GM18858 (cell line): Measurements from ENCODE around the gene KNCN.

Experiments used
- ATAC-seq: cut with Tn5 transposase; IDR thresholded peaks from one replicate; pipeline ENCODE4 v1.9.1; 2021; ENCODE audit not compliant: unreplicated experiment

Gene KNCN

DNA sequence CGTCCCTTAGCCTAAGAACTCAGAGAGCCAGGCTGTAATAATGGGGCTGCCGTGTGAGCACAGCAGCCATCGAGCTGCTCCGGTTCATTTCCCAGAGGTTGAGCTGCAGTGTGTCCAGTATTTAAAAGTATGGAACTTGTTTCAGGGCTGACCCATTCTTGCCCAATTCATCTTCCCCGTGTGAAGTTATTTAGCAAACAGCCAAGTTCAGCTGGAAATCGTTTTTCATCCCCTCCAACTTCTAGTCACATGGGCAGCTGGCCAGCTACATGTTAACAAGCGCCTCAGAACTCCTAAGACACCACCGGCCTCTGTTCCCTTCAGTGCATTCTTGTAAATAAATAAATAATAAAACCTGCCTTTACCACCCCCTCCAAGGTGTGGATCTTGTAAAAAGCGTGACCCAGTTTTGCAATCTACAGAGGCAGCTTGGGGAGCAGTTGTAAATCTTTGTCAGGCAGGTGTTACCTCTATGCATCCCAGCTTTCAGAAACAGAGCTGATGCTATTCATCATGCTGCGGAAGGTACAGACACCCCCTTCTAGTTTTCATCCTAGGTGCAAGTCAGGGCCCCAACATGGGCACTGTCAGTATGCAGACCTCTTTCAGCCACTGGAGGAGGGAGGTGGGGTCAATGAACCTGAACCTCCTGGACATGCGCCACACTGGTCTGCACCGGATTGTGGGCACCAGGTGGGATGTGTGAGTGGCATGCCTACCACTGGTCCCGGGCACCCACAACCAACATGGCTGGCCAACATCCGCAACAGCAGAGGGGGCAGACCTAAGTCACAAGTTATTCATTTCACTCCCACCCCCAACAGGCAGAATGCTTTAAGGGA is 18.7 kb upstream of the KNCN start:
- ATAC-seq, result no peak

DNA sequence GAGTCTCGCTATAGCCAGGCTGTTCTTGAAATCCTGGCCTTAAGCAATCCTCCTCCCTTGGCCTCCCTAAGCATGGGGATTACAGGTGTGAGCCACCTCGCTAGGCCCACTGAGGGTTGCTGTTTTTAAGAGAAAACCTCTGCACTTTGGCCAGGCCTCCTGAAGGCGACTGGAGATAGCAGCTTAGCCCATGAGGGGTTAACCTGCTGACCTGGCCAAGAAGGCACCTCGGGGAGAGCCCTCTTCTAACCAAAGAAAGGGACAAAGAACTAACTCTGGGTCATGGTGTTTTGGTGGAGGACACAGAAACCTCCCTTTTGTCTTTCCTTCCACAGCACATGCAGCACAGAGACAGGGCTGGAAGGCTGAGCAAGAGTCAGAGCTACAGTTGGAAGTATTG is 17.7 kb upstream of the KNCN start:
- ATAC-seq, result no peak

DNA sequence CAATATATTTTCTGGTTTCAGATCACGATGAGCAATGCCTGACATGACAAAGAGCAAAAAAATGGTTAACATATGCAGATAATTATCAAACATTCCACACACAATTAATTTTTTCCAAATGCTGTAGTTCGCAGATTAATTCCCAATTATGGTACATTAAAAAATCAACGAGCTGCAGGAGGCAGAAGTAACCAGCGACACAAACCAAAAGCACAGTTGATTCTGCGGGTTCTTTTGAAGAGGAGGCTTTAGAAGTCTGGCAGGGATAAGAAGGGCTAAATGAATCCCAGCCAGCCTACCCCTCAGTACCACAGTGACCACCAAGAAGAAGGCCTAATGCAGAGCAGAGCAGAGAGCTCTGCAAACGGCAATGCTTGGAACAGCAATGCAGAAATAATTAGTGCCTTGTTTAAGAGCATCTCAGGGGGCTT is 17.0 kb upstream of the KNCN start:
- no peak for ATAC-seq

DNA sequence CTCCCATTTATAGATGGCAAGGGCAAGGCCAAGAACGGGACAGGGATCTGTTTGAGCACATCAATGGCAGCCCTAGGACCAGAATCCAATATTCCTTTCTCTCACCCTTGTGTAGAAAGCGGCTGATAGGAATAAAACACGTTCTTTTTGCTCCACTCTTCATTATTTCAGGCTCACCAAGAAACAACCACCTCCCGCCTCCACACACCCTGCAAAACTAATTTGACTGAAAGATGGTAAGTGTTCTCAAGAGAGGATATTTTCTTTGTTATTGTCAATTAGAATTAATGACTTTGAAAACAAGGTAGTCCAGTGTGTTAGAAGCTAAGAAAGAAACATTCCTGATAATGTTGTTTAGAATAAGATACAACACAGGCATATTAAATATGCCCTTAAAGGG is 11.9 kb upstream of the KNCN start:
- ATAC-seq, result no peak

- ATAC-seq, result no peak
Measured at GRCh38 chr1:46562498-46562897, 11.1 kb upstream of the KNCN start.

GRCh38 chr1:46558966-46559365 is 7.5 kb upstream of the KNCN start:
- ATAC-seq, result no peak

GRCh38 chr1:46558141-46558963 is 6.9 kb upstream of the KNCN start:
- ATAC-seq, result no peak

DNA sequence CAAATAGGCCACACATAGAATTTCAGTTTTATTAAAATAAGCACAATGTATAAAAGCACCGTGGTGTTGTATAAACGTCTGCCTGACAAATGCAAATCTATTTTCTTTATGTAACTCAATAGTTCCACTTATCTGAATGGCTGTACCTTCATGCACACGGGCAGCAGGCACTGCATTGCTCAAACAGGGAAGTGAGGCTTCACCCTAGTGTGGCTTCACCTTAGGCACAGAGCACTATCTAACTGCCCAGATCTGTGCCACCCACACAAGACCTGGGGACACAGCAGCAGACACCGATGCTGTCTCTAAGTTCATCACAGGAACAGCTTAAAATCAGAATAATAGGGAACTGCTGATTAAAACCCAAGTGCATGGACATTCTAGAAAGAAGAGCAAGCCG is 6.0 kb upstream of the KNCN start:
- no peak for ATAC-seq

- no peak for ATAC-seq
Measured at GRCh38 chr1:46556822-46557221, 5.4 kb upstream of the KNCN start.

- no peak for ATAC-seq
Measured at GRCh38 chr1:46555826-46556619, 4.6 kb upstream of the KNCN start.

GRCh38 chr1:46554597-46555381 is 3.3 kb upstream of the KNCN start:
- no peak for ATAC-seq

DNA sequence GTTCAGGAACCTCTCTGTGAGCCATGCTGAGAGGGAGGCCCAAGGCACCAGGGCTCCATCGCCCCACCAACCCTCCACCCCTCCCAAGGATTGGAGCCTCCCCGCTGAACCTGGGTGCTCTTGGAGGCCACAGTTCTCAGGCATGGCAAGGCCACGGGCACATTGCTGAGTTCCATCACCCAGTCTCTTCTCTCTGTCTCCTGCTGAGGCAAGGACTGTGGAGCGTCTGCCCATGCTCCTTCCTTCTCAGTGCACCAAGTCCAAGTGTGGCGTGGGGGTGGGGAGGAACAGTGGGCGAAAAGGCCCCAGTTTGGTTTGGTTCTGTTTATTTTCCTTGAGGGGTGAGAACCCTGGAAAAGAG is 2.8 kb upstream of the KNCN start:
- ATAC-seq, result no peak

- ATAC-seq, result no peak
Measured at GRCh38 chr1:46553506-46553905, 2.1 kb upstream of the KNCN start.

DNA sequence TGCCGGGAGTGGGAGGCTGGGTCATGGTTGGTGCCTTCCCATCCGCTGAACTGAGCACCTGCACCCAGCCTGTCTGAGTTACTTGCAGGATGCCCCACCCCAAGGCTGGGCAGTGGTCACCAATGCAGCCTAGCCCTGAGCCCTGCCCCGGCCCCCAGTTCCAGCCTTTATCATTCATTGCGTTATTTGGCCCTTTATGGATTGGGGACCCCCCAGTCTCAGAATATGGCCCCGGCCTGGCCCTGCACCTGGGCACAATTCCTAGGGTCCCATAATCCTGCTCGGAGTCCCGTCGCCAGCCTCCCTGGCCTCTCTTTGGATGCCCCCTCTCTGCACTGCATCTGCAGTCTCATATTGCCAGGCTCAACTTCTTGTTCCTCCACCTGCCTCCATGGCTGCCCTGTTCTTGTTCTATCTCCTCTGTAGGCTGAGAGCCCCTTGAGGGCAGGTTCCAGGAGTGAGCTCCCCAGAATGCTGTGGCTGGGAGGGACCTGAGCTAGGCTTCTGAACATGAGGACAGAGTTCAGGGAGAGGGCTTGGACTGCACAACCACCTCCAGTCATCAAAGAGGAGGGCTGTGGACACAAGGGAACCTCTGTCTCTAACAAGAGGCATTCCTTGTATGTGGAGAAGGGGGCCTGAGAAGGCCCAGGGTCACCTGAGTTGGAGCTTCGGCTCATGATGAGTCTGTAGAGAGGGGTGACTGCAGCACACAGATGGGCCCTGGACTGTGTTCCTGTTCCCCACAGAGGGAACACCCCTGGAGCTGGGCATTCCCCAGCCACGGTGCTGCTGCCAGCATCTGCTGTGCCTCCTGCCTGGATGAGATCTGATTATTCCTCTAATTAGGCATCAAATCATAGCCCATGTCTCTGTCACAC is 1.1 kb upstream of the KNCN start:
- no peak for ATAC-seq

GRCh38 chr1:46550751-46551231 is 656 bp downstream of the KNCN start:
- no peak for ATAC-seq

- no peak for ATAC-seq
Measured at GRCh38 chr1:46549697-46550681, 1.5 kb downstream of the KNCN start.

DNA sequence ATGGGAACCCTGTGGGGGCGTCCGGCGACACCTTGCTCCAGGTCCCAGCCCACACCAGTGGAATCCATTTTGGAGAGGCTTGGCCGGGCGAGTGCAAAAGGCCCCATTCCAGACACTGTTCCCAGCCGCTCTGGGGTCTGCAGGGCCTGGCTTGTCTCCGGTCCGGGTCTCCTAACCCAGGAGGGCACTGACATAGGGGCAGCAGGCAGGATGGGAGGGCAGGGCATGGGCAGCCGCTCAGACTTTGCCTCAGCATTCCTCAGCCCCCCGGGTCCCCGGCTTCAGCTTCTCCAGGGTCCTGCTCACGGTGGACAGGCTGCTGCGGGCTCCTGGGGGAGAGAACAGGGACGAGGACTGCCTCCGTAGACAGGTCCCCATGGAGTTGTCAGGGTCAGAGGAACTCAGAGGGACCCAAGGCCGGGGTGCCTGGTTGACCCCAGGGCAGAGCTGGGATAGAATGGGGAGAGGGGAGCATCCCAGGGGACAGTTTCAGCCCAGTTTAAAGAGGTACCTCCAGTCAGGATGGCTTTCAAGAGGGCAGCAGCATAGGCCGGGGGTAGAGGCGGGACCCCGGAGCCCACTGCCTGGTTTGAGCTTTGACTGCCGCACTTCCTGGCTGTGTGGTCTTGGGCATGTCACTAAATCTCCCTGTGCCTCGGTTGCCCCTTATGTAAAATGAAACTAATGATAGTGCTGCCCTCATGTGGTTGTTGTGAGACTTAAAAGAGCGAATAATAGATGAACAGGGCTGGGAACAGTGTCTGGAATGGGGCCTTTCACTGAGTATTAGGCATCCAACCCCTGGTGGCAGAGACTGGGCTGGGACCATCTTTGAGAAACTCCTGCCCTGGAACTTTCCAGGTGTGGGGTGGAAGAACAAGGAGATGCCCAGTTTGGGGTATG is 3.7 kb downstream of the KNCN start:
- ATAC-seq, result no peak
